ENCODE data around the gene RHO.
A peak's percentile ranks its signal among the peaks of the same experiment; 100 is the strongest.
"Not testable (repeated sequence)": the region's sequence is repeated elsewhere in the genome, so short reads cannot be mapped to it uniquely, and the experiment has no call there.

RHO gene

GRCh38 chr3:129500334-129500658 lies 28.1 kb upstream of the RHO start:
- no peak for DNase-seq

GRCh38 chr3:129501630-129502029 lies 26.8 kb upstream of the RHO start:
- no peak for DNase-seq

- DNase-seq = peak; percentile 50
Observed at GRCh38 chr3:129502641-129503408, 25.6 kb upstream of the RHO start.

GRCh38 chr3:129503471-129504291 lies 24.8 kb upstream of the RHO start:
- no peak for DNase-seq

GRCh38 chr3:129504471-129505100 lies 23.9 kb upstream of the RHO start:
- DNase-seq = no peak

GRCh38 chr3:129505341-129505740 lies 23.1 kb upstream of the RHO start:
- DNase-seq = no peak

- peak; percentile 26 for DNase-seq
Observed at GRCh38 chr3:129506231-129506742, 22.2 kb upstream of the RHO start.

- no peak for DNase-seq
Observed at GRCh38 chr3:129507181-129507831, 21.1 kb upstream of the RHO start.

- DNase-seq = no peak
Observed at GRCh38 chr3:129512595-129512994, 15.8 kb upstream of the RHO start.

GRCh38 chr3:129513705-129514104 lies 14.7 kb upstream of the RHO start:
- DNase-seq = no peak

GRCh38 chr3:129514110-129514509 lies 14.3 kb upstream of the RHO start:
- DNase-seq = no peak

GRCh38 chr3:129514563-129514962 lies 13.9 kb upstream of the RHO start:
- DNase-seq = no peak

GRCh38 chr3:129515108-129515820 lies 13.2 kb upstream of the RHO start:
- not testable (repeated sequence) for DNase-seq

GRCh38 chr3:129515821-129516432 lies 12.5 kb upstream of the RHO start:
- not testable (repeated sequence) for DNase-seq

- no peak for DNase-seq
Observed at GRCh38 chr3:129517516-129517915, 10.9 kb upstream of the RHO start.

GRCh38 chr3:129518038-129518561 lies 10.3 kb upstream of the RHO start:
- DNase-seq = no peak

- no peak for DNase-seq
Observed at GRCh38 chr3:129518581-129518980, 9.9 kb upstream of the RHO start.

GRCh38 chr3:129519449-129519848 lies 9.0 kb upstream of the RHO start:
- no peak for DNase-seq

- no peak for DNase-seq
Observed at GRCh38 chr3:129519896-129520715, 8.3 kb upstream of the RHO start.

- no peak for DNase-seq
Observed at GRCh38 chr3:129520960-129521359, 7.5 kb upstream of the RHO start.

GRCh38 chr3:129521611-129522010 lies 6.8 kb upstream of the RHO start:
- no peak for DNase-seq

Data from NCI-H2107 (cell line).